HG02588 (cell line): ENCODE measurements around the gene AATK.

Source experiments
- ATAC-seq: cut with Tn5 transposase; IDR thresholded peaks from one replicate; pipeline ENCODE4 v1.9.1; 2021; ENCODE audit warnings: mild to moderate bottlenecking, moderate library complexity; ENCODE audit not compliant: unreplicated experiment

AATK gene

GRCh38 chr17:81097134-81097942, 68.7 kb downstream of the AATK start:
- no peak for ATAC-seq

DNA sequence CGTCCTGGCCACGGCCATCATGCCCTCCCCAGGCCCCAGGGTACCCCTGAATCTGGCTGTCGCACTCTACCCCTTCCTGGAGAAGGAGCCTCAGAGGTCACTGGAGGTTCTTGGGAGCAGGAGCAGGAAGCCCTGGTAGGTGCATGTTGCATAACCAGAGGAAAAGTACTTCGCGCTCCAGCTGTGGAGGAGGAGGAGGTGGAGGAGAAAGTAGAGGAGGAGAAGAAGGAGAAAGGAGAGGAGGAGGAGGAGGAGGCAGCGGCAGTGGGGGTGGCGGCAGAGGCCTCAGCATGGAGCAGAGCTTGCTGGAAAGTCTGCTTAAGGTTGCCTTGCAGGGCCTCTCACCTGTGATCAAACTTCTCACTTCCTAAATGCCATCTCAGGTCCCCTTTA, 69.3 kb downstream of the AATK start:
- ATAC-seq = no peak

DNA sequence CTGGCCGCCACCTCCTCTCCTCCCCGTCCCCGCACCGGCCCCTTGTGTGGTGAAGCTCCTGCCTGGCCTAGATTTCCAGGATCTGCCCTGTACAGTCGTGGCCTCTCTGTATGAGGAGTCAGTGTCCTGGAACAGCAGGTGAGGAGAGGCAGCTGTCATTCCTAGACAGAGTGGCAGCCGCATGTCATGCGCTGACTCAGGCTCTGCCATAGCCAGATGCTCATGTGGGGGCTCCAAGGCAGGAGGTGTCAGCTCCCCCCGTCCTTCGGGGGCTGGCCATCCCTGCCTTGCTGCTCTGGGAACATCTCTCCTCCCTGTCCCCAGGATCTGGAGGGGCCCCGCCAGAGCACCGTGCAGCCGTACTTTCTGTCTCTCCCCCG, 70.6 kb downstream of the AATK start:
- ATAC-seq = no peak

- ATAC-seq = no peak
These were observed 71.3 kb downstream of the AATK start for GRCh38 chr17:81094509-81095382.

GRCh38 chr17:81093619-81094508, 72.2 kb downstream of the AATK start:
- no peak for ATAC-seq

- ATAC-seq = no peak
These were observed 73.4 kb downstream of the AATK start for GRCh38 chr17:81092518-81093095.

GRCh38 chr17:81091774-81092517, 74.1 kb downstream of the AATK start:
- ATAC-seq = no peak

DNA sequence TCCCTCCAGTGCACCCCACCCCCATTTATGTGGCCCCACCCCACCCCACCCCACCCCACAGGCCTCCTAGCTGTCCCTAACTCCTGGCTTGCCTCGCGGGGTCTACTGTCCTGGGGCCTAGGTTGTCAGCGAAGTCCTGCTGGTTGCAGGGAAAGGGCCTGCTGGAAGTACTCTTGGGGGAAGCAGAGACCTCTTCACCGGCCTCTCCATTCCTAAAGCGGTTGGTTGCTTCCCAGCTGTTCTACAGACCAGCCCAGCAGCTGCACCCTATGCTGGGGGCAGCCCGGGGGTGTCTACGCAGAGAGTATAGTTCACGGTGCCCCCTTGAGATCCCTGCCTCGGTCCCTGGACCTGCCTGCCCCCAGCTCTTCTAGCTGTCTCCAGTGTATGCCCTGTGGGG, 74.9 kb downstream of the AATK start:
- ATAC-seq = no peak

- ATAC-seq = no peak
These were observed 75.5 kb downstream of the AATK start for GRCh38 chr17:81090361-81091136.

DNA sequence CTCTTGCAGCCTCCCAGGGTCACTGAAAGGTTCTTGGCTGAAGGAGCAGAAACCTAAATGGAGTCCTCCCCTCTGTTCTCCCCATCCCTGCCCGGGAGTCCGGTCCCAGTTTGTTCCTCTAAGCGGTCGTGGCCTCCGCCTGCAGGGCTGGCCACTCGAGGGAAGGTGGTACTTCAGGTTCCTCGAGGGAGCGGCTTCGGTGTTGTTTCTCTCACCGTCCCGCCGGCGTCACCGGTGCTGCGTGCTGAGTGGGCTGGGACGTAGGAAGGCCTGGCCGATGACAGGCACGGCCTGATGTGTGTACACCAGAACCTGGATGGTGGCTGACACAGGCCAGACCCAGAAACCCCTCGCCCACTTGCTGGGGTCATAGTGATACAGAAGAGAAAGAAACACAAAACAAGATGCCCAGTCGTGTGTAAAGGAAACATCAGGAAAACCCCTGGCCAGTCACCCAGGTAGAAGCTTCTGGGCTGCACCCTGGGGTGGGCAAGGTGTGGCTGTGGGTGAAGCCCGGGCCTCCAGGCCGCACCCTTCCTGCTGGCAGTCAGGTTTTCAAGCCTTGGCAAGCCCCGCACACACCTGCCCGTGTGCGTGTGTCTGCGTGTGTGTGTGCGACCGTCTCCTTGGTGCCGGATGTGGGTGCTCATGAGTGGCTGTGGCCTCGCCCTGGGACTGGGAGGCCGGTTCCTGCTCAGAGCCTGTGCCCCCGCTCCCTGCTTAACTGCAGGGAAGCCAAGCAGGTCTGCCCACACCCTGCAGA, 79.1 kb downstream of the AATK start:
- ATAC-seq = no peak

DNA sequence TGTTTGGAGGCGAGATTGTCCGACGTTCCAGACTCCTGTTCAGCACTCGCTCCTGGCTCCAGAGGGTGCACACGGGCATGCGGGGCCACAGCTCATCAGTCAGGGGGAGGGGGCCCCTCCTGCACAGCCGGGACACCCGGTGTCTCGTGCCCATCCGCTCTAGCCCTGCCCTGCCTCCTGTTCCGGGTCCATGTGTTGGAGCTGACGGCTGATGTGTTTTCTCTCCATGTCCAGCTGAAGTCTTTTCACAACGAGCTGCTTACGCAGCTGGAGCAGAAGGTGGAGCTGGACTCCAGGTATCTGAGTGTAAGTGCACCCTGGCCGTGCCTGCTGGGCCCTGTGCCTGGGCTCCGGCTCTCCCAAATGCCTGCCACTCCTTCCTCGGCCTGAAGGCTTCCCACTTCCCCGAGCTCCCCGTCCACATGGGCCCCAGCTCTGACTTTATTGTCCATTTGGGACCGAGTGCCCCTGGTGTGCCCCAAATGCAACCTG, 80.6 kb downstream of the AATK start:
- ATAC-seq = no peak

DNA sequence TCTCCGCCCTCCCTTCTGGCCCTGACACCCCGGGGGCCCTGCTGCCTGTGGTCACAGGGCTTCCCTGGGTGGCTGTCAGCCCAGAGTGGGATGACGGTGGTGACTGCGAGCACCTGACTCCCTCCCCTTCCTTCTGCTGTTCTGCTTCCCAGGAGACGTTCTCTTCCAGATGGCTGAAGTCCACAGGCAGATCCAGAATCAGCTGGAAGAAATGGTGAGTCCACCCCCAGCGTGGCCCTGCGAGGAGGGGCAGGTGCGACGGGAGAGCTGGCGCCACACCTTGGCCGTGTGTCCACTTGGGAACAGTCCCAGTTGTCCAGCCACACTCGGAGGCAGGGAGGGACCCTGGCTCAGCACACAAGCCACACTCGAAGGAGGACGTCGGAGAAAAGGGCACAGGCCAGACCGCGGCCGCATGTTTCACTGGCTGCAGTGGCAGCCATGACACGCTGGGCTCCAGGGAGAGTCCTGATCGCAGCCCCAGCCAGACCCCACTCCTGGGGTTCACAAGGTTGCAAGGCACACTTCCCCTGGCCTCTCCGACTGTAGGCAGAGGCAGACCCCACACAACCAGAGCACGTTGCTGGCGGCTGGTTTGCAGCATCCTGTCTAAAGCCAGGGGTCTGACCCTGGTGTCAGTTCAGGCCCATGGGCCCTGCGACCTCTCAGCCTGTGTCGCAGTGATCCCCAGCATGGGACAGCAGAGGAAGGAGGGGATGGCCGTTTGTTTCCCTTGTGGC, 81.2 kb downstream of the AATK start:
- no peak for ATAC-seq

- no peak for ATAC-seq
These were observed 82.8 kb downstream of the AATK start for GRCh38 chr17:81083125-81083765.

DNA sequence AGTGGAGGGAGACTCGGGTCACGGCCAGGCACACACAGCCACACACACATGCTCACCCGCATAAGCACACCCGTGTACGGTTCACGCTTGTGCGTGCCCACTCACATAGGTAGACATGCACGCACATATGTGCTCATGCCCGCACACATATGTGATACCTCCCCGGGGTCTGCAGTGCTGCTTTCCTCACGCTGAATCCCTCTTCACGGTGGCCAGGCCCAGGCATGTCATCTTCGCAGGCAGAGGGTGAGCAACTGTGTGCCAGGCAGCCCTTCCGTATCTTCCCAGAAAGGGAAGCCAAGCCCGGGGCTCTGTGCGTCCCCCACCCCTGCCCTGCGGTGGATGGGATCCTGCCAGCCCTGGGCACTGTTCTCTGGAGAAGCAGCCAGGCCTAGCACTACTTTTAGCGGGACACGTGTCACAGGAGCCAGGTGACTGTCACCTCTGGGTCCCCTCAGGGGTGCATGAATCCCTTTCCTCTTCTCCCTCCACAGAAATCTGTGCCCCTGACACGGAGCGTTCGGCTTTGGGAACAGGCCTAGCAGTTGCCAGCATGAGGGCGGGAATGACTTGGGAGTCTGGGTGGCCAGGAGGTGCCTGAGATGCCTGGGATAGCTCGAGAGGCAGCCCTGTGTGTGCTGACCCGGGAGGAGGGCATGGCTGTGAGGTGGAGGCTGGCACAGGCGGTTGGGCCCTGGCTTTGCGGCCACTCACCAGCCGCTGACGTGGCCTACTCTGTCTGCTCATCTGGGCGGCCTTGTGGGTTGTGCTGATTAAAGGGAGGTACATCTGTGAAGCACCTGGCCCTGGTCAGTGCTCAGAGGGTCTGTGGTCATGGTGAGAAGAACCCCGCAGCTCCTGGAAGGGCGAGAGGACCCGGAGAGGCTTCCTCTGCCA, 83.6 kb downstream of the AATK start:
- no peak for ATAC-seq

- no peak for ATAC-seq
These were observed 84.5 kb downstream of the AATK start for GRCh38 chr17:81081222-81082176.
